ENCODE measurements around the gene PSAP. TPM values are rescaled to one million over a fixed set of nuclear protein-coding genes. Genes with fewer than 3 reads are reported as not detected.
A peak's percentile ranks its signal among the peaks of the same experiment; 100 is the strongest.

PSAP gene
- total RNA-seq, 1 experiment from 2014 or later: 336 TPM

DNA sequence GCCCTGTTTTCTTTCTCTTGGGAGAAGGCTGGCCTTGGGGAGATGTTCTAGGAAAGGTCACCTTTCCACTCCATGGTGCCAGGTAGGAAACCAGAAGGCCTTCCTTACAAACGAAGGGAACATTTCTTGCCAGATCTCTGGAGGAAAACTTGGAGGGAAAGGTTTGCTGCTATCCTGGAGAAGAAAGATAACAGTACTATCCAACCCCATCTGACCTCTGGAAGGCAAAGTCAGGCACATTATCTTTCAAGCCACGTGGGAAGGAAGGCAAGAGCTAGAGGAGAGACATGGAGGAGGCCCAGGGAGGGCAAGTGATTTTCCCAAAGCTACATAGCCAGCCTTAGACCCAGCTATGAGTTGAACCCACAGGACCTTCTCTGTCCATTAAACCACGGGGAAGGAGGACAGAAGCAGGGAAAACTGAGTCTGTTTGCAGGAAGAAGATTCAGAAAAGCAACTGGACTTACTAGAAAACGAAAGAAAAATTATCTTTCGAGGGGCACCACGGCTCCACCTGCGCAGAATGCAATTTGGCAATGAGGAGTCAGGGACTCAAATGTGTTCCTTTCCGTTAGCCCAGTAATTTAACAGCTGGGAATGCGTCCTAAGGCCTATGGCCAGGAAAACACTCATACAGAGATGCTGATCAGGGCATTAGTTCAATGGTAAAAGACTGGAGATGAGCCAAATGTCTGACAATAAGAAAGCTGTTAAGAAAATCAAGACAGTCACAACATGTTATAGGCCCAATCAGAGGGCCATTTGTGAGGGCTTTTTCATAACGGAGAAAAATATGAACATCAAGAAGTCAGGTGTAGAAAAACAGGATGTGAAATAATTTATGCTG is 32.0 kb upstream of the PSAP start:
- TF ChIP-seq, protein P1, sequence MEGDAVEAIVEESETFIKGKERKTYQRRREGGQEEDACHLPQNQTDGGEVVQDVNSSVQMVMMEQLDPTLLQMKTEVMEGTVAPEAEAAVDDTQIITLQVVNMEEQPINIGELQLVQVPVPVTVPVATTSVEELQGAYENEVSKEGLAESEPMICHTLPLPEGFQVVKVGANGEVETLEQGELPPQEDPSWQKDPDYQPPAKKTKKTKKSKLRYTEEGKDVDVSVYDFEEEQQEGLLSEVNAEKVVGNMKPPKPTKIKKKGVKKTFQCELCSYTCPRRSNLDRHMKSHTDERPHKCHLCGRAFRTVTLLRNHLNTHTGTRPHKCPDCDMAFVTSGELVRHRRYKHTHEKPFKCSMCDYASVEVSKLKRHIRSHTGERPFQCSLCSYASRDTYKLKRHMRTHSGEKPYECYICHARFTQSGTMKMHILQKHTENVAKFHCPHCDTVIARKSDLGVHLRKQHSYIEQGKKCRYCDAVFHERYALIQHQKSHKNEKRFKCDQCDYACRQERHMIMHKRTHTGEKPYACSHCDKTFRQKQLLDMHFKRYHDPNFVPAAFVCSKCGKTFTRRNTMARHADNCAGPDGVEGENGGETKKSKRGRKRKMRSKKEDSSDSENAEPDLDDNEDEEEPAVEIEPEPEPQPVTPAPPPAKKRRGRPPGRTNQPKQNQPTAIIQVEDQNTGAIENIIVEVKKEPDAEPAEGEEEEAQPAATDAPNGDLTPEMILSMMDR (conservative IDR thresholded peaks at IDR 0.05): no peak
- no peak overlapping the region for H4K8ac ChIP-seq (replicated peaks; ENCODE audit: insufficient read length, low read depth, low read length)
- H3K4me1 Mint-ChIP-seq: peaks cover 6 to 8% of the 10 kb centered on the region in 2 experiments
- no peak overlapping the region for H3K27ac ChIP-seq (ENCODE audit: insufficient read length, low read depth, low read length)
- H3K14ac ChIP-seq (ENCODE audit: insufficient read depth, low read length): no peak overlapping the region
- H4K20me1 ChIP-seq (ENCODE audit: control insufficient read depth, insufficient read depth, insufficient read length): no peaks in the 10 kb centered on the region
- DNase-seq: peak; percentile 6
- no peak overlapping the region for H3K56ac ChIP-seq (ENCODE audit: insufficient read length, low read depth, low read length)
- no peak overlapping the region for H3K4me2 ChIP-seq (ENCODE audit: insufficient read depth, insufficient read length, low read length)
- H4K91ac ChIP-seq (ENCODE audit: insufficient read length, low read depth, low read length): no peak overlapping the region
- no peak overlapping the region for H3T11ph ChIP-seq (ENCODE audit: low read length)
- H3K27ac Mint-ChIP-seq: no peak overlapping the region
- no peak overlapping the region for H3K18ac ChIP-seq (ENCODE audit: insufficient read length, low read depth, low read length)
- H2AK5ac ChIP-seq (ENCODE audit: insufficient read length, low read length): no peak overlapping the region
- H3K9me3 ChIP-seq (ENCODE audit: control insufficient read depth, low read depth, low read length): no peaks in the 10 kb centered on the region
- H3K9me3 Mint-ChIP-seq: peaks cover 0 to 2% of the 10 kb centered on the region in 2 experiments; a peak in 1 of 5 replicates
- H2BK12ac ChIP-seq (ENCODE audit: insufficient read length, low read depth, low read length): no peak overlapping the region
- no peaks in the 10 kb centered on the region for H3K79me2 ChIP-seq (ENCODE audit: insufficient read depth, low read length)
- H2BK15ac ChIP-seq (ENCODE audit: low read depth, low read length): no peak overlapping the region
- no peaks in the 10 kb centered on the region for H3K23me2 ChIP-seq (ENCODE audit: insufficient read length, low read depth, low read length, poor library complexity, severe bottlenecking)
- no peak overlapping the region for H2BK20ac ChIP-seq (ENCODE audit: low read depth, low read length, poor library complexity, severe bottlenecking)
- H2AFZ ChIP-seq (ENCODE audit: low read length): no peak overlapping the region
- no peak overlapping the region for H3K4ac ChIP-seq (ENCODE audit: low read depth, low read length)
- no peaks in the 10 kb centered on the region for H3K36me3 Mint-ChIP-seq (ENCODE audit: insufficient read depth in 1 of 3, low read depth in 3 of 3)
- no peak overlapping the region for H3K9ac ChIP-seq (ENCODE audit: extremely low read depth, insufficient read length, low read length)
- H3K79me1 ChIP-seq (ENCODE audit: insufficient read depth, low read depth, low read length, poor library complexity, severe bottlenecking): no peaks in the 10 kb centered on the region
- no CpG with 5 or more reads among the region's 10 CpGs for WGBS (ENCODE audit: extremely low coverage, insufficient read length, low lambda C conversion rate)
- H4K5ac ChIP-seq (ENCODE audit: insufficient read length, low read depth, low read length): no peak overlapping the region
- no peak overlapping the region for H2BK5ac ChIP-seq (ENCODE audit: insufficient read length, low read length)
- H3K4me1 ChIP-seq (ENCODE audit: insufficient read depth, low read length): no peaks in the 10 kb centered on the region
- H3K27me3 Mint-ChIP-seq (ENCODE audit: low read depth): peaks cover 9% of the 10 kb centered on the region
- H3K23ac ChIP-seq (ENCODE audit: insufficient read length, low read depth, low read length): no peak overlapping the region
- no peak overlapping the region for H2BK120ac ChIP-seq (ENCODE audit: low read depth, low read length, poor library complexity, severe bottlenecking)
- no peak overlapping the region for H3K4me3 Mint-ChIP-seq
- H3K27me3 ChIP-seq (ENCODE audit: insufficient read depth, low read length): no peaks in the 10 kb centered on the region

Measured in H9 (cell line).